ENCODE data around the gene MRPL46.
"Not testable (repeated sequence)": the region's sequence is repeated elsewhere in the genome, so short reads cannot be mapped to it uniquely, and the experiment has no call there.

The MRPL46 gene

DNA sequence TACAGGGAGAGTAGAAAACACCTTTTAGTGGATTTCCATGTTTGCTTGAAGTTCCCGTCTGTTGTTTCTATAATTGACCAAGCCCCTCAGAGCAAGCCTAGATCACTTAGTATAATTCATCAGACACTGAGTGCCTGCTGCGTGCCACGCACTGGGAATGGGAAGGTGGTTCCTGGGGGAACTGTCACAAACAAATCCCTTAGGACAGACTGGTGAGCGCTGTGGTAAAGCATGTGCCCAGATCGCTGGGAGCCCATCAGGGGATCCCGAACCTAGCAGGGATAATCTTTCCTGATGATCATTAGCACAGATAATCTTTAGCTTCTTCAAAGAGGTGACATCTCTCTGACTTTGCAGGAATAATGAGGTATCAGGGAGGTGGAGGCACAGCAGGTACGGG is 9.9 kb upstream of the MRPL46 start:
- no peak for DNase-seq

DNA sequence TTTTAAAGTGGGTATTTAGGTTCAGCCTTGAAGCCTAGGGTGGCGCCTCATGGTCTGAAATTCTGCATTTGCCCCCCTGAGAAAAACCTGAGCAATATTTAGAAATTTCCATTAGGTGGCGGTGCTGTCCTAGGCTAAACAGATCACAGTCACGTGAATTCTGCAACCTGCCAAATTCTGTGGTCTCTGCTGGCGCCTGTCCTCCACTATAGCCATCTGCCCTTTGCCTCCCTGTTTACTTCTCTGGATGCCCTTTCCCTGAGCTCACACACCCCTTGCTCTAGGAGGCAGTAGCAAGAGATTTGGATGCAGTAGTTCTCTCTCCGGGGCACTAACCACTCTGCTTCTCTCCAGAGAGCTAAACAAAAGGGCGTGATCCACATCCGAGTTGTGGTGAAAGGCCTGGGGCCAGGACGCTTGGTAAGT is 9.5 kb upstream of the MRPL46 start:
- DNase-seq, result no peak

GRCh38 chr15:88473661-88474293 is 6.6 kb upstream of the MRPL46 start:
- not testable (repeated sequence) for DNase-seq

- no peak for DNase-seq
Observed at GRCh38 chr15:88472225-88472624, 5.0 kb upstream of the MRPL46 start.

DNA sequence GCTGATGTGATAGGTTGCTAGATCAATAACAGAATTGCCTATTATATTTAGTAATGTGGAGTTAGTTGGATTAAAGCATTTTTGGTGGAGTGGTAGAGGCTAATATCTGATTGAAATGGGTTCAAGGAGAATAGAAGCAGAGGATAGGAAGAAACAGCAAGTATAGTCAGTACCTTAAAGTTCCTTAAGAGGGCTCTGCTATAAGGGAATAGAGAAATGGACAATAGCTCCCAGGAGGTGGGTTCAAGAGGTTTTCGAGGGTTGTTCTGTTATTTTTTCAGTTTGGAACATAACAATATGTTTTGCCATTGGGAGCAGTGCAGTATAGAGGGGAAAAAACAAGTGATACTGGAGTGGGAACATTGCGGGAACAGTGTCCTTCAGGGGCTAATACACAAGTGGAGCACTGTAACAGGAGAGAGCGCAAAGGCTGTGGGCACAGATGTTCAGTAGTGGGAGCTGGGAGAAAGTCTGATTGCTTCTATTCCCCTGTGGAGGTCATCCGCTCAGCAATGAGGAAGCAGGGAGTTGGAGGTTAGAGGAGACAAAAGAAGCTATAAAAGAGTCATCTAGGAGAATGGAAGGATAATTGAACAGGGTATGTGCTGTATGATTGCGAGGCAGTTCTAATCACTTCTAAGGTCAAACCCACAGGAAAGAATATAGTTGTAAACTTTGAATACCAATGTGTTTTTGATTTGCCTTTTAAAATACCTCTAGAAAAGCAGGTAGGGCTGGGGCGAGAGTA is 3.6 kb upstream of the MRPL46 start:
- DNase-seq, result no peak

GRCh38 chr15:88469321-88469720 is 2.1 kb upstream of the MRPL46 start:
- DNase-seq, result no peak

DNA sequence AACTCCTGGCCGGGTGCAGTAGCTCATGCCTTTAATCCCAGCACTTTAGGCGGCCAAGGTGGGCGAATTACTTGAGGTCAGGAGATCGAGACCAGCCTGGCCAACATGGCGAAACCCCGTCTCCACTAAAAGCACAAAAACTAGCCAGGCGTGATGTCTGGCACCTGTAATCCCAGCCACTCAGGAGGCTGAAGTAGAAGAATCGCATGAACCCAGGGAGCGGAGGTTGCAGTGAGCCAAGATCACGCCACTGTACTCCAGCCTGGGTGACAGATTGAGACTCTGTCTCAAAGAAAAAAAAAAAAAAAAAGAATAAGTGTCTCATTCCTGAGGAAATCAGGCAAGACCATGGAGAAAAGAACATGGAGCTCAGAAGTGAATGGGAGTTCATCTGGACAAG is 1.5 kb upstream of the MRPL46 start:
- DNase-seq, result not testable (repeated sequence)

- no peak for DNase-seq
Observed at GRCh38 chr15:88467935-88468528, 844 bp upstream of the MRPL46 start.

GRCh38 chr15:88465633-88466224 is 1.5 kb downstream of the MRPL46 start:
- DNase-seq, result no peak

GRCh38 chr15:88463870-88464532 is 3.2 kb downstream of the MRPL46 start:
- DNase-seq, result no peak

- DNase-seq, result no peak
Observed at GRCh38 chr15:88456733-88457132, 10.5 kb downstream of the MRPL46 start.

GRCh38 chr15:88454867-88455810 is 12.0 kb downstream of the MRPL46 start:
- DNase-seq, result peak; percentile 13

- DNase-seq, result no peak
Observed at GRCh38 chr15:88454236-88454635, 13.0 kb downstream of the MRPL46 start.

- no peak for DNase-seq
Observed at GRCh38 chr15:88453651-88454050, 13.5 kb downstream of the MRPL46 start.

- peak; percentile 15 for DNase-seq
Observed at GRCh38 chr15:88450125-88450798, 16.9 kb downstream of the MRPL46 start.

GRCh38 chr15:88449581-88449980 is 17.6 kb downstream of the MRPL46 start:
- DNase-seq, result no peak

DNA sequence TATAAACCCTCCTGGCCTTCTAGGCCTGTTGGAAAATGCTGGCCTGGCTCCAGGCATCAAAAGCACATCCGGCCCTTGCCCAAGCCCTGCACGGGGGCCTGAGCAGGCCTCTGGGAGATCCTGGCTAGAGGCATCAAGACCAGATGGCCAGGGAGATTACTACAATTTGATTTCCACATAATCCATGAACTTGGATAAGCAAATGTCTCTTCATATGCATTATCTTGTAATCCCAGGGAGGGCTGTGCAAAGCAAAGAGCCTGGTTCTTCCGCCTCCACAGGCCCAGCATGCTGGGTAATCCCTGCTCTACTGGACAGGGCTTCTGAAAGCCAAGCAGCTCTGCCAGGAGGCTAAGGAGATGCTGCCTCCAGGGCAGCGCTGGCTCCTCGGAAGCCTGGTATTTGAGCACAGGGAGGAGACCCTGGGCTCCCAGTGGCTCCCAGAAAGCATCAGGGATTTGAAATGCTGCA is 18.2 kb downstream of the MRPL46 start:
- no peak for DNase-seq

GRCh38 chr15:88447741-88448140 is 19.4 kb downstream of the MRPL46 start:
- DNase-seq, result no peak

- no peak for DNase-seq
Observed at GRCh38 chr15:88447206-88447605, 20.0 kb downstream of the MRPL46 start.

- no peak for DNase-seq
Observed at GRCh38 chr15:88441076-88441730, 26.0 kb downstream of the MRPL46 start.

DNA sequence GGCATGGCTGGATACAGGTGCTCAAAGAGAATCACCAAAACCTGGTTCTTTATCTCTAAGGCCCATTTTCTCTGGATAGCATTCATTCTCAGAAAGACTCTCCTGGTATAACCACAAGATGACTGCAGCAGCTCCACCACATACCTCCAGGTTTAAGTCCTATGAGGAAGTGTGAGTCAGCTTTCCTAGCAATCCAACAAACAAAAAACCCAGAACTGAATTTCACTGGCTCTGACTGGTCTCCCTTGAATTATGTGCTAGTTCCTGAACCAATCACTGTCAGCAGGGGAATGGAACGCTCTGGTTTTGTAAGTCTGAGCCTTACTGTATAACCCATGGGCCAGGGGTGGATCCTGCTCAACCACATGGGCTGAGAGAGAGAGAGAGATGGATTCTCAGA is 27.2 kb downstream of the MRPL46 start:
- no peak for DNase-seq
